Amniotic epithelial cell (primary cell): ENCODE measurements around the gene HCAR2.
"Not testable (repeated sequence)": the region's sequence is repeated elsewhere in the genome, so short reads cannot be mapped to it uniquely, and the experiment has no call there.

Experiments
- DNase-seq: peaks from one replicate; pipeline ENCODE4 v3.0.0-alpha.2; 2010; ENCODE audit warnings: low read depth

Gene HCAR2

GRCh38 chr12:122716658-122717057 is 13.5 kb upstream of the HCAR2 start, which contains the start of gene HCAR3:
Gene HCAR3 (minus strand): TSS chr12:122716811. CDS start chr12:122716737, 74 bp downstream.
- DNase-seq: peak; percentile 54

GRCh38 chr12:122715211-122715610 is 12.1 kb upstream of the HCAR2 start:
- DNase-seq: peak; percentile 77

- DNase-seq: not testable (repeated sequence)
Measured at GRCh38 chr12:122713491-122714188, 10.5 kb upstream of the HCAR2 start.

DNA sequence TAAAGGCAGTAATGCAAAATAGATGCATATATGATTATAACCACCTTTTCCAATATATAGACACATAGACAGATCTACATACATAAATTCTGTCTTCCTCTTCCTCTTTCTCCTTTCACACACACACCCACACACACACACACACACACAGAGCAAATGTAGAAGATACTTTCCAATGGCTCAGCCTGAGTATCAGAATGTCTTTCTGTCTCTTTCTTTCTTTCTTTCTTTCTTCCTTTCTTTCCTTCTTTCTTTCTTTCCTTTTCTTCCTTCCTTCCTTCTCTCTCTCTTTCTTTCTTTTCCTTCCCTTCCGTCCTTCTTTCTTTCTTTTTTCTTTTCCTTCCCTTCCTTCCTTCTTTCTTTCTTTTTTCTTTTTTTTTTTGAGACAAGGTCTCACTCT is 8.1 kb upstream of the HCAR2 start:
- DNase-seq: not testable (repeated sequence)

GRCh38 chr12:122710341-122710740 is 7.2 kb upstream of the HCAR2 start:
- DNase-seq: not testable (repeated sequence)

- not testable (repeated sequence) for DNase-seq
Measured at GRCh38 chr12:122709287-122709686, 6.1 kb upstream of the HCAR2 start.

GRCh38 chr12:122703841-122704240 is 684 bp upstream of the HCAR2 start:
- DNase-seq: peak; percentile 49

- DNase-seq: not testable (repeated sequence)
Measured at GRCh38 chr12:122701481-122701880, 1.7 kb downstream of the HCAR2 start.

DNA sequence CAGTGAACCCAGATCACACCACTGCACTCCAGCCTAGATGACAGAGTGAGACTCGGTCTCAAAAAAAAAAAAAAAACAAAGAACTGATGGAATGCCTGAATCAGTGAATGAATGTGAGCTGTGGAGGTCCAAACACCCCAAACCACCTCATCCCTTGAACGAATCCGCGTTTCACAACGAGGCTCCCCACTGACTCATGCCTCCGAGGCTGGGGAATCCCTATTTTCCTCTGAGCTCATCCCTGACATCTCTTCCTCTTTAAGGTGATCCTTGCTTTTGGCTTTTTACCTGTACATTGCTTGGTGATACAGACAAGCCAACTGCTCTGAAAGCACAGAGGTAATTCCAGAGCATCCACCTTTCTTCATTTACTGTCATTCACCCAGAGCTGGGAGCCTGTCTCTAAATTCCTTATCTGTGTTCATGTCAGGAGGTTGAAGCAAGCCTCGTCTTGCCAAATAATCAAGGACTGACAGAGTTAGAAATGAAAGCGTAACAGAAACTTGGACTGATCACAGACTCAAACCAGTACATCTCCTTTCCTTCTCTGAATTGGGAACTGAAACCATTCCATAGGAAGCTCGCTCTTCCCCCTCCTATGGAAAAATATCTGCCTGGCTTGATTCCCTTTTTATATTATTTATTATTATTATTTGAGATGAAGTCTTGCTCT is 3.0 kb downstream of the HCAR2 start:
- not testable (repeated sequence) for DNase-seq

GRCh38 chr12:122696922-122697321 is 6.2 kb downstream of the HCAR2 start:
- not testable (repeated sequence) for DNase-seq

DNA sequence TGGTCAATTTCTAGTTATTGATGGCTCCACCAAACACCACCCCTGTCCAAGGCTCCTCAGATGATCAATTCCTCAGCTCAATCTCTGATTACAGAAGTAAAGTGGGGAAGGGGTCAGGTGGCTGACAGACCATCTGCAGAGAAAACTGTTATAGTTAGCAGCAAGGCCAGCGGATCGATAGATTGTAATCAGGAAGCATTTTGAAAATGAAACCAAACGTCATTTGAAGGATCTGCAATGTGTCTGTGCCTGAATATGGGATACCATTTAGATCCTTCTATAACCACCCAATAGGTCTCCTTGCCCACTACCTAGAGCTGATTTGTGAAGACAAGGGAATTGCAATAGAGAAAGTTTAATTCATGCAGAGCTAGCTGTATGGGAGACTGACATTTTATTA is 11.6 kb downstream of the HCAR2 start:
- DNase-seq: no peak

DNA sequence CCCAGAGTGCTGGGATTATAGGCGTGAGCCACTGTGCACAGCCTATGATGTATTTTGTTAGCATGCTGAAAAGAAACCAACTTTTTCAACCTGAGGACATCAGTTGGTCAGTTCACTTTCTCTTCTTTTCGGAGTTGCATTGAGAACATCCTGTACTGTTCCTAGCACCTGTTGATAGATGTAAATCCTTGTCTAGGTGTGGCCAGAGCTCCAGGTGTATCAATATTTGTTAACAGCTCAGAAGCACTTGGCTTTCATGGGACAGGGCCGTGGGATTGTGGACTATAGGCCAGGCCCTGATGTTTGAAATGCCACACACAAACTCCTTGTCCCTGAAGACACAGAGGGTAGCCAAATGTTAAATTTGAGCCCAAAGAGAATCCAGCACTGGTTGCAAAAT is 14.9 kb downstream of the HCAR2 start:
- DNase-seq: no peak

- DNase-seq: peak; percentile 94
Measured at GRCh38 chr12:122687086-122687485, 16.1 kb downstream of the HCAR2 start.

DNA sequence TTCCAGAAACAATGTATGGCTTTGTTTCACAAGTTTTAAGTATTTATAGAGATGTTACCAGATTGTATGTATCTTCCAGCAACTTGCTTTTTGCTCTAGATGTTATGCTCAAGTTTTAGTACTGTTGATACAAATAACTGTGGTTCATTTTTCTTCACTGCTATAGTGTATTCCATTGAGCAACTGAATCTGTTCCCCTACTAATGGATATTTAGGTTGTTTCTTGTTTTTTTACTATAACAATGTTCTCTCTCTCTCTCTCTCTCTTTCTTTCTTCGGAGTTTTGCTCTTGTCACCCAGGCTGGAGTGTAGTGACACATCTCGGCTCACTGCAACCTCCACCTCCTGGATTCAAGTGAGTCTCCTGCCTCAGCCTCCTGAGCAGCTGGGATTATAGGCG is 16.6 kb downstream of the HCAR2 start:
- no peak for DNase-seq

GRCh38 chr12:122684297-122684813 is 18.8 kb downstream of the HCAR2 start:
- DNase-seq: no peak

DNA sequence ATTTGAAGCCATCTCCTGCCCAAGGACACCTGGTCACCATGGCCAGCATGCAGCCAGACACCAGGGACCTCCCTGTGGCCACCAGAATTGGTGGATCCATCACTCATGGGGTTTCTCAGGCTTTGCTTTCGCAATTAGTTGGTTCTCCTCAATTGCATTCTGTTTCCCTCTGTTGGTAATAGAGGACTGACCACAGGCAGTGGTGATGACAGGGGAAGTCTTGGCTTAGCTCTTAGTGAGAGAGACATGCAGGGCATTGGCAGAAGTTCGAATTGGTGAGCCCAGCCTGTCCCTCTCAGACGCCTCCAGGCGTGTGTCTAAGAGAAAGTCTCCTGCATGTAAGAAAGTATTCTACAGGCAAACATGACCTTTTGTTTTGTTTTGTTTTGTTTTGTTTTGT is 21.3 kb downstream of the HCAR2 start:
- peak; percentile 65 for DNase-seq

DNA sequence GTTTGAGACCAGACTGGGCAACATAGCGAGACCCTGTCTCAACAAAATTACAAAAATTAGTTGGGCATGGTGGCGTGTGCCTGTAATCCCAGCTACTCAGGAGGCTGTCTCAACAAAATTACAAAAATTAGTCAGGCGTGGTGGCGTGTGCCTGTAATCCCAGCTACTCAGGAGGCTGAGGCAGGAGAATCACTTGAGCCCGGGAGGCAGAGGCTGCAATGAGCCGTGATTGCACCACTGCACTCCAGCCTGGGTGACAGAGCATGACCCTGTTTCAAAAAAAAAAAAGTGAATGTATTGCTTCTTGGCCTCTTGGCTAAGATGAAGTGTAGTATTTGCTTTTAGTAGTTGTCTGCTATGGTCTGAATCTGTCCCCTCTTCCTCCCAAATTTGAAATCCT is 22.2 kb downstream of the HCAR2 start:
- DNase-seq: not testable (repeated sequence)

- not testable (repeated sequence) for DNase-seq
Measured at GRCh38 chr12:122676781-122677180, 26.4 kb downstream of the HCAR2 start.

- not testable (repeated sequence) for DNase-seq
Measured at GRCh38 chr12:122676015-122676414, 27.1 kb downstream of the HCAR2 start.

GRCh38 chr12:122672515-122672914 is 30.6 kb downstream of the HCAR2 start:
- no peak for DNase-seq

GRCh38 chr12:122669397-122670070 is 33.6 kb downstream of the HCAR2 start:
- peak; percentile 70 for DNase-seq

DNA sequence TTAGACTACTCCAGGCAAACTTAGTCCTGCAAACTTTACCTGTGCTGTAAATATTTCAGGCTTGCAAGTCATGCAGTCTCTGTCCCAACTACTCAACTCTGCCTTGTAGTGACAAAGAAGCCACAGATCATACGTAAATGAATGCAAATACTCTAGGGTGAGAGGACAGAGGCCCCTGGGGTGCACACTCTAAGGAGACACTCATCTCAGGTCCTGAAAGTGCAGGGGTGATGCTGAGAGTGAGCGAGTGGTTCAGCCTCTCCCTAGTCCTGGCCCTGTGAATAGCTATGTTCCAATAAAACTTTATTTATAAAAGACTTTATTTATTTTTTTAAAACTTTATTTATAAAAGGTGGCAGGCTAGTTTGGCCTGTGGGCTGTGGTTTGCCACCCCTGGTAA is 34.9 kb downstream of the HCAR2 start:
- no peak for DNase-seq

DNA sequence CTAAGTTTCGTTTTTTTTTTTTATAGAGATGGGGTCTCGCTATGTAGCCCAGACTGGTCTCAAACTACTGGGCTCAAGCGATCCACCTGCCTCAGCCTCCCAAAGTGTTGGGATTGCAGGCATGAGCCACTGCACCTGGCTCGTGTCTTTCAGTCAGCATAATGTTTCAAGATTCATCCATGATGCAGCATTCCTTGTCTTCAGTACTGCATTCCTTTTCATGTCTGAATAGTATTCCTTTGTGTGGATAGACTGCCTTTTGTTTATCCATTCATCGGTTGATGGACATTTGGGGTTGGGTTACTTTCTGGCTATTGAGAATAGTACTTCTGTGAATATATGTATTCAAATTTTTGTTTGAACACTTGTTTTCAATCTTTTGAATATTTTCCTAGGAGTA is 37.4 kb downstream of the HCAR2 start:
- DNase-seq: no peak
